Endothelial cell of umbilical vein (primary cell): ENCODE measurements around the gene APBB2.

Source experiments
- EZH2 ChIP-seq: IDR thresholded peaks from 2 replicates; pipeline ENCODE4 v1.6.1; 2012; ENCODE audit warnings: borderline replicate concordance, low read depth, mild to moderate bottlenecking, moderate library complexity, low read length, inconsistent platforms; ENCODE audit not compliant: severe bottlenecking
- FOS ChIP-seq: IDR thresholded peaks from 2 replicates; pipeline ENCODE4 v1.6.1; 2011; ENCODE audit warnings: mild to moderate bottlenecking, low read length, moderate library complexity, borderline replicate concordance; ENCODE audit not compliant: insufficient read depth
- GATA2 ChIP-seq: IDR thresholded peaks from 2 replicates; pipeline ENCODE4 v1.7.0; 2011; ENCODE audit warnings: low read depth, mild to moderate bottlenecking, moderate library complexity, mixed read lengths, low read length; ENCODE audit not compliant: insufficient read length, insufficient read depth
- JUN ChIP-seq: IDR thresholded peaks from 2 replicates; pipeline ENCODE4 v1.6.1; 2011; ENCODE audit warnings: borderline replicate concordance, low read depth; ENCODE audit not compliant: insufficient read length, insufficient read depth
- MYC ChIP-seq: IDR thresholded peaks from one replicate; pipeline ENCODE4 v1.6.1; 2011; ENCODE audit warnings: mild to moderate bottlenecking, low read depth, low read length
- POLR2A ChIP-seq: IDR thresholded peaks from 2 replicates; pipeline ENCODE4 v1.6.1; 2012; ENCODE audit warnings: low read depth, mild to moderate bottlenecking, control low read depth, low read length
- POLR2AphosphoS5 ChIP-seq: IDR thresholded peaks from 2 replicates; pipeline ENCODE4 v1.6.1; 2012; ENCODE audit warnings: low read depth, mild to moderate bottlenecking, control low read depth, low read length, moderate library complexity; ENCODE audit not compliant: insufficient read depth
- TF ChIP-seq, protein P1 (sequence below), 2 donors: IDR thresholded peaks; 1 replicate in 1 of 2; 2 replicates in 1 of 2; pipeline ENCODE4 v1.5.1; 2011; ENCODE audit warnings: low read length in 2 of 2, mild to moderate bottlenecking in 2 of 2, moderate library complexity in 2 of 2, control low read depth in 1 of 2, inconsistent platforms in 1 of 2, low read depth in 1 of 2; ENCODE audit not compliant: insufficient read depth in 1 of 2; ENCODE audit errors: extremely low read depth in 1 of 2
- TF ChIP-seq, protein P2 (sequence below): IDR thresholded peaks from 2 replicates; pipeline ENCODE4 v1.6.1; 2011; ENCODE audit not compliant: insufficient read depth, insufficient read length

GRCh38 chr4:41181037-41181436 lies 33.3 kb downstream of the APBB2 start:
- no peak for TF ChIP-seq POLR2A
- TF ChIP-seq, protein P1, sequence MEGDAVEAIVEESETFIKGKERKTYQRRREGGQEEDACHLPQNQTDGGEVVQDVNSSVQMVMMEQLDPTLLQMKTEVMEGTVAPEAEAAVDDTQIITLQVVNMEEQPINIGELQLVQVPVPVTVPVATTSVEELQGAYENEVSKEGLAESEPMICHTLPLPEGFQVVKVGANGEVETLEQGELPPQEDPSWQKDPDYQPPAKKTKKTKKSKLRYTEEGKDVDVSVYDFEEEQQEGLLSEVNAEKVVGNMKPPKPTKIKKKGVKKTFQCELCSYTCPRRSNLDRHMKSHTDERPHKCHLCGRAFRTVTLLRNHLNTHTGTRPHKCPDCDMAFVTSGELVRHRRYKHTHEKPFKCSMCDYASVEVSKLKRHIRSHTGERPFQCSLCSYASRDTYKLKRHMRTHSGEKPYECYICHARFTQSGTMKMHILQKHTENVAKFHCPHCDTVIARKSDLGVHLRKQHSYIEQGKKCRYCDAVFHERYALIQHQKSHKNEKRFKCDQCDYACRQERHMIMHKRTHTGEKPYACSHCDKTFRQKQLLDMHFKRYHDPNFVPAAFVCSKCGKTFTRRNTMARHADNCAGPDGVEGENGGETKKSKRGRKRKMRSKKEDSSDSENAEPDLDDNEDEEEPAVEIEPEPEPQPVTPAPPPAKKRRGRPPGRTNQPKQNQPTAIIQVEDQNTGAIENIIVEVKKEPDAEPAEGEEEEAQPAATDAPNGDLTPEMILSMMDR (IDR thresholded peaks at IDR 0.05; ENCODE audit: extremely low read depth in 1 of 2, insufficient read depth in 1 of 2, low read depth in 1 of 2, low read length in 2 of 2), result no peak
- no peak for TF ChIP-seq GATA2
- no peak for TF ChIP-seq POLR2AphosphoS5
- no peak for TF ChIP-seq EZH2
- TF ChIP-seq FOS, result no peak
- no peak for TF ChIP-seq JUN
- TF ChIP-seq, protein P2, sequence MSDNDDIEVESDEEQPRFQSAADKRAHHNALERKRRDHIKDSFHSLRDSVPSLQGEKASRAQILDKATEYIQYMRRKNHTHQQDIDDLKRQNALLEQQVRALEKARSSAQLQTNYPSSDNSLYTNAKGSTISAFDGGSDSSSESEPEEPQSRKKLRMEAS, result no peak
- no peak for TF ChIP-seq MYC
